HG03354 (cell line): Measurements from ENCODE around the gene ERMN.
"Not testable (repeated sequence)": the region's sequence is repeated elsewhere in the genome, so short reads cannot be mapped to it uniquely, and the experiment has no call there.

Experiments used
- ATAC-seq: cut with Tn5 transposase; IDR thresholded peaks from one replicate; pipeline ENCODE4 v1.9.1; 2021; ENCODE audit warnings: mild to moderate bottlenecking; ENCODE audit not compliant: unreplicated experiment, poor library complexity, severe bottlenecking

Gene ERMN, protein sequence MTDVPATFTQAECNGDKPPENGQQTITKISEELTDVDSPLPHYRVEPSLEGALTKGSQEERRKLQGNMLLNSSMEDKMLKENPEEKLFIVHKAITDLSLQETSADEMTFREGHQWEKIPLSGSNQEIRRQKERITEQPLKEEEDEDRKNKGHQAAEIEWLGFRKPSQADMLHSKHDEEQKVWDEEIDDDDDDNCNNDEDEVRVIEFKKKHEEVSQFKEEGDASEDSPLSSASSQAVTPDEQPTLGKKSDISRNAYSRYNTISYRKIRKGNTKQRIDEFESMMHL

DNA sequence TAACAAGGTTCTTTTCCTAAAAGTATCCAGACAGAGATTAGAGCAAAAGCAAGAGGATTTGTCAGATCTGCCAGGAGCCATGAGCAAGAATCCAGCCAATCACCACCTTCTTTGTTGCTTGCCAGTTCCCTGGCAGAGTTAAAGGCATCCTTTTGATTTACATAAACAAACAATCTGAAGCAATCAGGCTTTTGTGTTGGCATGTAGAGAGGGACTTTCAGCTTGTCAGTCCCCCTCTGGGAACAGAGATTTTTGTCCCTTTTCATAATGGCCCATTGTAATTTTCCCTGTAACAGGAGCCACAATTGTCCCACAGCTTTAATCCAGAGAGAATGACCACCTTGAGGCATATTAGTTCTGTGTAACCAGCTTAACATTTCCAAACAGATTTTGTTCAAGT, at the start of gene ERMN:
Gene ERMN, minus strand, starts transcription at position 39 of the 400 bp plus-strand sequence. CDS start 182 bp downstream, outside the sequence.
- ATAC-seq, result no peak

- ATAC-seq, result no peak
Measured at GRCh38 chr2:157375384-157375783, 49.8 kb upstream of the ERMN start.

GRCh38 chr2:157368508-157368907, 42.9 kb upstream of the ERMN start:
- ATAC-seq, result not testable (repeated sequence)

GRCh38 chr2:157367704-157368103, 42.1 kb upstream of the ERMN start:
- ATAC-seq, result no peak

GRCh38 chr2:157364257-157364974, 38.8 kb upstream of the ERMN start:
- ATAC-seq, result peak; percentile 86

DNA sequence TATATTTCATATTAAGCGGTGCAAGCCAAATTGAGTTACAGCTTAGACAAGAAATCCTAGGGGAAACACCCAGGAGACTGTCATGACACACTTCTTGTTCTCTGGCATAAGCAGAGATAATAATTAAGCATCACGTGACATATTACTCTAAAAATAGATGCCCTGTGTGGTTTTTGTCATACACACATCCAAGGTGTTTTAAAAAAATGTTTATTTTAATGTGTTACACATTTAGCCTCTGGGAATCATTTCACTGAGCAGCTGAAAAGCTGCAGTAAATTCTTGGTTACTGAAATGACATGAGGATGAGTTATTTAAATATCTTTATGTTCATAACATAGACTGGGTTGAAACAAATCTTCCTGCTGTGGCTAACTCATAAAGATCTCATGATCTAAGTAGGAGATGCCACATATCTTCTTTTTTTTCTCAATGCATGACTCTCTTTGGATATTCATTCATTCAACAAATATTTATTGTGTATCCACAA, 38.0 kb upstream of the ERMN start:
- ATAC-seq, result peak; percentile 69

- no peak for ATAC-seq
Measured at GRCh38 chr2:157362627-157363026, 37.0 kb upstream of the ERMN start.

DNA sequence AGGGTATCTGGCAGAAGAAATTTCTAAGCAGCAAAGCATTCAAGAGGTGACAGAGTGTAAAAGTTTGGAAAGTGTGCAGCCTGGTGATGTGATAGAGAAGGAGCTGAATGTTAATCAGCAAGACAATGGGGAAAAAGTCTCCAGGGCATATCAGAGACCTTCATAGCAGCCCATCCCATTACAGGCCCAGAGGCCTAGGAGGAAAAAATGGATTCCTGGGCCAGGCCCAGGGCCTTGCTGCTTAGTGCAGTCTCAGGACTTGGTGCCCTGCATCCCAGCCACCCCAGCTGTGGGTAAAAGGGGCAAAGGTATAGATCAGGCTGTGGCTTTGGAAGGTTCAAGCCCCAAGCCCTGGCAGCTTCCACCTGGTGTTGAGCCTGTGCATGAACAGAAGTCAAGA, 35.9 kb upstream of the ERMN start:
- ATAC-seq, result no peak

- ATAC-seq, result peak; percentile 36
Measured at GRCh38 chr2:157359628-157360027, 34.0 kb upstream of the ERMN start.

- ATAC-seq, result no peak
Measured at GRCh38 chr2:157355618-157356017, 30.0 kb upstream of the ERMN start.

GRCh38 chr2:157349949-157350515, 24.4 kb upstream of the ERMN start:
- no peak for ATAC-seq

- ATAC-seq, result no peak
Measured at GRCh38 chr2:157348291-157348921, 22.8 kb upstream of the ERMN start.

DNA sequence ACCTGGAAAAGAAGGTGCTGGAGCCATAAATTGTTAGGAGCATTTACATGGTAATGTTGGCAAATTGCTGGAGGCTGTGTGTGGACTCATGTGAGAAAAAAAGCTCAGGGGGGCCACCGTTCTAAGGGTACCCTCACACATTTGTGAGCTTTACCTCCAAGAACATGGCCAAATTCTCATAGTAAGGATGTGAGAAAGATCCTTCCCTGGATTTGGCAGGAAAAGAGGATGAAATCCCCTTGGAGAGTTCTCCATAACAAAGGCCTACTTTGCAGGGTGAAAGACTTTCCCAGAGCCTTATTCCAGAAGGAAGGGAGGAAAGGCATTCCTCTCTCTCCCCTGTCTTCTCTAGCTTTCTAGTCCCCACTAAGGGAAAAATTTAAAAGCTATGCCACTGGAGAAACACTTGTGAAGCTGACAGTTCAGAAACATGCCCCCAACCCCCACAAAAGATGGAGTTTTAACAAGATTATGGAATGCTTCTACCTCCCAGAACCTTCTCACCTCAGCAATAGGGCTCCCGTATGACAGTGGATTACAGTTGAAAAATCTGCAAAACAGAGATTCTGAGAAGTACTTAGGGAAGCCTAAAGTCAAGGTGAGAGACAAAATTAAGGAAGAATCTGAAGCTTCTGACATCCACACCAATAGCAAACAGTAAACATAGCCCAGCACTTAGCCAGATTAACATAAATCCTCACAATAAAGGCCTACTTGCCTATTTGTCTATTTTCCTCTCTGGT, 20.2 kb upstream of the ERMN start:
- ATAC-seq, result no peak

- not testable (repeated sequence) for ATAC-seq
Measured at GRCh38 chr2:157341381-157341780, 15.8 kb upstream of the ERMN start.

DNA sequence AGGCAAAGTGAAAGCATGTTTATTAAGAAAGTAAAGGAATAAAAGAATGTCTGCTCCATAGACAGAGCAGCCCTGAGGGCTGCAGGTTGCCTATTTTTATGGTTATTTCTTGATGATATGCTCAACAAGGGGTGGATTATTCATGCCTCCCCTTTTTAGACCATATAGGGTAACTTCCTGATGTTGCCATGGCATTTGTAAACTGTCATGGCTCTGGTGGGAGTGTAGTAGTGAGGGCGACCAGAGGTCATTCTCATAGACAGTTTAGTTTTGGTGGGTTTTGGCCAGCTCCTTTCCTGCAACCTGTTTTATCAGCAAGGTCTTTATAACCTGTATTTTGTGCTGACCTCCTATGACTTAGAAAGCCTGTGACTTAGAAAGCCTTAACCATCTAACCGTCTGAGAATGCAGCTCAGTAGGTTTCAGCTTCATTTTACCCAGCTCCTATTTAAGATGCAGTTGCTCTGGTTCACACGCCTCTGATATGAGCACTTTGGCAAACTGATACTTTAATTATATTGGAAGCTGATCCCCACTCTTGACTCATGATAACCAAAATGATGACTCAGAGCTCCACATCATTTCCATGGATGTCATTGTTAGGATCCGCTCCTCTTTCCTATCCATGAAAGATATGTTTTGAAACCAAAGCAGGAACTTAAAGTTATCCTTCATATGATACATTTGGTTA, 14.5 kb upstream of the ERMN start:
- no peak for ATAC-seq

- ATAC-seq, result no peak
Measured at GRCh38 chr2:157337978-157338377, 12.4 kb upstream of the ERMN start.

GRCh38 chr2:157336137-157337010, 10.8 kb upstream of the ERMN start:
- peak; percentile 70 for ATAC-seq

DNA sequence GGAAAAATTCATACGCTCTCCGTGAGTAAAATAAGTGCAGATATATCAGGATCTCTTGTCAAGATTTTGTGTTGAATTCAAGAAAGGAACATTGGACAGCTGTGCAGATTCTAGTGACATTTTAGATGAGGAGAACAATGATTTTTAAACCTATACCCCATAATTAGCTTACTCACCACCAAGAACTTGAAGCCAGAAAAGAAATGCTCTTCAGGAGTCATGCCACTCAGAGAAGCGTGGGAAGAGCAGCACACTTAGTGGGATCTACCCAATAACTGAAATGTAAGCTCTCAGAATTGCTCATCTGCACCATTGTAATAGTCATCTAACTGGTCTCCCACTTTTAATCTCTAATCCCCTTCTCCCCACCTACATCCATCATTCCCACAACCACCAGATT, 9.2 kb upstream of the ERMN start:
- no peak for ATAC-seq
